Measurements from ENCODE around the gene CDC14C.

GRCh38 chr7:48899932-48900331 is 24.4 kb upstream of the CDC14C start:
- TF ChIP-seq CTCF (IDR thresholded peaks at IDR 0.05; ENCODE audit: low read length) (no peak), EZH2 (IDR thresholded peaks at IDR 0.05; ENCODE audit: borderline replicate concordance, low read length) (no peak)

Data from OCI-LY1 (cell line).